Thyroid gland (tissue), 4 donors: ENCODE data around the gene AP4E1. TPM values are rescaled to one million over a fixed set of nuclear protein-coding genes. Genes with fewer than 3 reads are reported as not detected.
"Not testable (repeated sequence)": the region's sequence is repeated elsewhere in the genome, so short reads cannot be mapped to it uniquely, and the experiment has no call there.

Experiments used
- DNase-seq, 2 donors: peaks; one replicate each; pipeline ENCODE4 v3.0.0-alpha.2; 2019
- H3K27ac ChIP-seq, 3 donors: fragments of 200-600 bp; sonication (generic); 1 replicate in 2 of 3; 2 replicates in 1 of 3; pipeline ENCODE4 v1.5.1; 2016 to 2019; ENCODE audit warnings: mild to moderate bottlenecking in 1 of 3, moderate library complexity in 1 of 3
- H3K27me3 ChIP-seq: fragments of 200-600 bp; sonication (generic); one replicate; pipeline ENCODE4 v1.5.1; 2019
- H3K36me3 ChIP-seq, 2 donors: fragments of 200-600 bp; sonication (generic); one replicate each; pipeline ENCODE4 v1.5.1; 2016 to 2019
- H3K4me1 ChIP-seq, 2 donors: fragments of 200-600 bp; sonication (generic); one replicate each; pipeline ENCODE4 v1.5.1; 2017 to 2019
- H3K4me3 ChIP-seq, 3 donors: fragments of 200-600 bp; sonication (generic); replicated peaks in 1 of 3; 1 replicate in 2 of 3; 2 replicates in 1 of 3; pipeline ENCODE4 v1.5.1; 2016; ENCODE audit warnings: mild to moderate bottlenecking in 1 of 3
- H3K9me3 ChIP-seq: fragments of 200-600 bp; sonication (generic); one replicate; pipeline ENCODE4 v1.5.1; 2017
- CTCF ChIP-seq, 6 experiments: fragments of 200-600 bp in 3 of 6; fragments of 450-650 bp in 3 of 6; sonication (generic) in 3 of 6; IDR thresholded peaks; one replicate each; pipeline ENCODE4 v1.5.1; 2016 to 2019; ENCODE audit warnings: antibody characterized with exemption in 6 of 6, mild to moderate bottlenecking in 2 of 6, inconsistent platforms in 1 of 6, moderate library complexity in 1 of 6
- POLR2A ChIP-seq, 2 donors: fragments of 450-650 bp; IDR thresholded peaks; one replicate each; pipeline ENCODE4 v1.6.1; 2017; ENCODE audit warnings: antibody characterized with exemption in 2 of 2, mild to moderate bottlenecking in 2 of 2, moderate library complexity in 1 of 2
- WGBS, 2 donors: methylation state at CpG; one replicate each; pipeline ENCODE4 v1.1.5; 2017; 5-methylcytosine and 5-hydroxymethylcytosine counted together
- intact Hi-C: fragments of 100-400 bp; cut with DNase I; formaldehyde crosslinking; loops from one replicate; pipeline ENCODE4 v1.15.1; 2023
- total RNA-seq, 4 donors: library from RNA; depleted of rRNA; stranded (reverse); fragments of >200 nt; gene quantifications; one replicate each; pipeline ENCODE4 v1.2.3, GENCODE V29; 2016

The AP4E1 gene
- total RNA-seq, 4 donors from 2014 or later = 9.3 to 13.3 (median 10.4) TPM

GRCh38 chr15:50945725-50946124 lies 37.2 kb downstream of the AP4E1 start:
- DNase-seq = no peak
- Histone ChIP-seq H3K4me3 (no peak overlapping the region), H3K9me3 (no peaks in the 10 kb centered on the region), H3K27me3 (no peaks in the 10 kb centered on the region), H3K27ac (no peak overlapping the region), H3K36me3 (peaks cover 8 to 9% of the 10 kb centered on the region in 2 donors), H3K4me1 (no peaks in the 10 kb centered on the region)
- WGBS, 2 donors = 52 to 55% methylated on average over 3 of the region's 3 CpGs
- TF ChIP-seq POLR2A (IDR thresholded peaks at IDR 0.05) (no peak), CTCF (IDR thresholded peaks at IDR 0.05) (no peak)
- intact Hi-C loops = no loop called here

- WGBS, 2 donors = 99% methylated on average over 3 of the region's 3 CpGs
Observed at GRCh38 chr15:50950745-50951144, 42.3 kb downstream of the AP4E1 start.

GRCh38 chr15:50953302-50953701 lies 44.8 kb downstream of the AP4E1 start:
- H3K9me3 ChIP-seq = no peaks in the 10 kb centered on the region
- TF ChIP-seq CTCF (IDR thresholded peaks at IDR 0.05) (no peak), POLR2A (IDR thresholded peaks at IDR 0.05) (no peak)
- H3K4me1 ChIP-seq = no peaks in the 10 kb centered on the region
- peaks cover 11 to 21% of the 10 kb centered on the region in 2 donors for H3K36me3 ChIP-seq
- DNase-seq = no peak
- intact Hi-C loops = no loop called here
- H3K27ac ChIP-seq = no peak overlapping the region
- 96 to 99% methylated on average over 2 of the region's 2 CpGs for WGBS, 2 donors
- H3K27me3 ChIP-seq = no peaks in the 10 kb centered on the region
- H3K4me3 ChIP-seq = no peak overlapping the region

More at GRCh38 chr15:50950745-50951144, 42.3 kb downstream of the AP4E1 start:
- H3K4me1 ChIP-seq, H3K9me3 ChIP-seq, DNase-seq, H3K27ac ChIP-seq, H3K4me3 ChIP-seq, intact Hi-C loops, H3K27me3 ChIP-seq: not testable (repeated sequence)
- H3K36me3 ChIP-seq = peaks cover 10 to 11% of the 10 kb centered on the region in 2 donors

- DNase-seq, H3K27ac ChIP-seq, H3K9me3 ChIP-seq, H3K27me3 ChIP-seq, H3K4me3 ChIP-seq, intact Hi-C loops, H3K4me1 ChIP-seq: not testable (repeated sequence)
- 94 to 98% methylated on average over 6 of the region's 6 CpGs for WGBS, 2 donors
- peaks cover 19 to 32% of the 10 kb centered on the region in 2 donors for H3K36me3 ChIP-seq
Observed at GRCh38 chr15:50954837-50955236, 46.4 kb downstream of the AP4E1 start.

- Histone ChIP-seq H3K27ac (no peak overlapping the region), H3K36me3 (peaks cover 11 to 22% of the 10 kb centered on the region in 2 donors), H3K27me3 (no peaks in the 10 kb centered on the region), H3K4me1 (no peaks in the 10 kb centered on the region), H3K4me3 (no peak overlapping the region), H3K9me3 (no peaks in the 10 kb centered on the region)
- DNase-seq = no peak
- TF ChIP-seq POLR2A (IDR thresholded peaks at IDR 0.05) (no peak), CTCF (IDR thresholded peaks at IDR 0.05) (no peak)
- intact Hi-C loops = no loop called here
Observed at GRCh38 chr15:50959717-50960116, 51.2 kb downstream of the AP4E1 start.

DNA sequence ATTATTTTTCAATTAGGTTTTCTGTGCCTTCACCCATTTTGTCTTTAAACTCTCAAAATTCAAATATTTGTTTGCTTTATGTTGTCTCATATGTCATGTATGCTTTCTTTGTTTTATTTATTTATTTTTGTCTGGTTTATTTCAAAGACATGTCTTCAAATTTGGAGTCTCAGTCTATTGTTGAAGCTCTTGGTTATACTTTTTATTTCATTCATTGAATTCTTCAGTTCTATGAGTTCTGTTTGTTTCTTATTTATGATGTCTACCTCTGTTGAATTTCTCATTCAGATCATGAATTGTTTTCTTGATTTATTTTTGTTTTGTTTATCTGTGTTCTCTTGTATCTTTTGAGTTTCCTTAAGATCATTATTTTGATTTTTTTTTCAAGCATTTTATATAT lies 55.6 kb downstream of the AP4E1 start:
- Histone ChIP-seq H3K27me3 (no peaks in the 10 kb centered on the region), H3K4me1 (no peaks in the 10 kb centered on the region), H3K27ac (no peak overlapping the region), H3K9me3 (no peaks in the 10 kb centered on the region), H3K36me3 (peaks cover 7 to 20% of the 10 kb centered on the region in 2 donors), H3K4me3 (no peak overlapping the region)
- intact Hi-C loops = no loop called here
- TF ChIP-seq CTCF (IDR thresholded peaks at IDR 0.05) (no peak), POLR2A (IDR thresholded peaks at IDR 0.05) (no peak)
- DNase-seq = no peak
